GM18951 (cell line): ENCODE data around the gene MN1.

Source experiments
- POLR2A ChIP-seq: IDR thresholded peaks from 4 replicates; pipeline ENCODE4 v1.6.1; 2011; ENCODE audit warnings: mild to moderate bottlenecking; ENCODE audit not compliant: insufficient read length, insufficient read depth; ENCODE audit errors: extremely low read depth
- in situ Hi-C: fragments of 300-500 bp; cut with MboI; formaldehyde crosslinking; loops from one replicate; pipeline ENCODE4 v1.12.0; 2022; ENCODE audit warnings: low sequenced_read_pairs, mixed read lengths, inconsistent platforms; ENCODE audit not compliant: unreplicated experiment

Gene MN1

GRCh38 chr22:27791859-27792241, 9.7 kb downstream of the MN1 start:
- TF ChIP-seq POLR2A: no peak
- in situ Hi-C loops: no loop called here

DNA sequence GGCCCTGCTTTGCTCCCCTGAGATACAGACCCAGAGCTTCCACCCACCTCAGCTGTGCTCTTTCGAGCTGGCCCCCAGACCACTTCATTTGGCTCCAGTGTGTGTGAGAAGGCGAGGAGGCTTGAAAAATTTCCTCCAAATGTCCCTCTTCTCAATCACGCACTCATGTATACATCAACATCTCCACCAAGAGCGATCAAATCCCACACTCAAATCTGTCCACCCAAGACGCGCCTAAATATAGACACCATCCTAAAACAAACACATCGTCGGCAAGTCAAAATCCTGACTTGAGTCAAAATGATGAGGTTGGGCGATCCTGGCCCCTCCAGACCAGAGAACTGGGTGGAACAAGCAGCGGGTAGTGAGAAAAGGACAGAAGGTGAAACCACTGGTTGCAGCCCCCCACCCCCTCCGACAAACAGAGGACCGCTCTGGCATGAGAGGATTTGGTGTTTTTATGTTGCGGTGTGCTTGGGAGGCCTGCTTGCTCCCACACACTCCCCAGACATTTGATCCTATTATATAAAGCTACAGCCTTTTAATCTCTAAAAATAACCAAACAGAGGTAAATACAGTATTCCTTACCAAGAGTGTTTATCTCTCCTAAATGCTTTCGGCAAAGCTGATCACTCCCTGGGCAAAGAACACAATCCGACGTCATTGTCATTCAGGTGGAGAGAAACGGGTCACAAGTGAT, 10.2 kb downstream of the MN1 start:
- TF ChIP-seq POLR2A: no peak

GRCh38 chr22:27790376-27791158, 11.0 kb downstream of the MN1 start:
- in situ Hi-C loops: no loop called here
- TF ChIP-seq POLR2A: no peak

More for the DNA sequence above, 10.2 kb downstream of the MN1 start:
- in situ Hi-C loops: no loop called here

- in situ Hi-C loops: no loop called here
Observed at GRCh38 chr22:27788500-27789288, 12.9 kb downstream of the MN1 start.

GRCh38 chr22:27786965-27787364, 14.6 kb downstream of the MN1 start:
- no peak for TF ChIP-seq POLR2A
- in situ Hi-C loops: no loop called here

More at GRCh38 chr22:27788500-27789288, 12.9 kb downstream of the MN1 start:
- no peak for TF ChIP-seq POLR2A

- TF ChIP-seq POLR2A: no peak
- in situ Hi-C loops: no loop called here
Observed at GRCh38 chr22:27786291-27786932, 15.1 kb downstream of the MN1 start.

GRCh38 chr22:27785831-27786230, 15.7 kb downstream of the MN1 start:
- in situ Hi-C loops: no loop called here

GRCh38 chr22:27784120-27784475, 17.5 kb downstream of the MN1 start:
- no peak for TF ChIP-seq POLR2A
- in situ Hi-C loops: no loop called here

More at GRCh38 chr22:27785831-27786230, 15.7 kb downstream of the MN1 start:
- TF ChIP-seq POLR2A: no peak

- in situ Hi-C loops: no loop called here
- no peak for TF ChIP-seq POLR2A
Observed at GRCh38 chr22:27783436-27784119, 18.0 kb downstream of the MN1 start.

- in situ Hi-C loops: no loop called here
- TF ChIP-seq POLR2A: no peak
Observed at GRCh38 chr22:27782088-27782487, 19.5 kb downstream of the MN1 start.

DNA sequence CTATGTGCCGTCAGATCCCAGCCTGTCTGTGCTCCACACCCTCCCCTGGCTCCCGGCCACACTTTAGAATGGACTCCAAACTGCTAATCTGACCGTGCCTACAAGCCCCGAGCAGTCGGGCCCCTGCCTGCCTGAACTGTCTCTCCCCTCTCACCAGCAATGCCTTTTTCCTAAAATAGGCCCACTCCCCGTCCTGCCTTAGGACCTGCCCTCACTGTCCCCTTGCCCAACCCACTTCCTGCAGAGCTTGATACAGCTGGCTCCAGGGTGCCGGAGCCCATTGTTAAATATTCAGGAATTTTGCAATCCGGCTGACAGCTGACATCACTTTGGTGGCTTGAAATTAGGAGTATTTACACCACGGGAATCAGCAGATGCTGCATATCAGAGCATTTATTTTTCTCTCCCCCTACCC, 21.4 kb downstream of the MN1 start:
- TF ChIP-seq POLR2A: no peak
- in situ Hi-C loops: no loop called here

- TF ChIP-seq POLR2A: no peak
- in situ Hi-C loops: no loop called here
Observed at GRCh38 chr22:27779643-27780042, 21.9 kb downstream of the MN1 start.
